ENCODE measurements around the gene VWF.

The VWF gene

DNA sequence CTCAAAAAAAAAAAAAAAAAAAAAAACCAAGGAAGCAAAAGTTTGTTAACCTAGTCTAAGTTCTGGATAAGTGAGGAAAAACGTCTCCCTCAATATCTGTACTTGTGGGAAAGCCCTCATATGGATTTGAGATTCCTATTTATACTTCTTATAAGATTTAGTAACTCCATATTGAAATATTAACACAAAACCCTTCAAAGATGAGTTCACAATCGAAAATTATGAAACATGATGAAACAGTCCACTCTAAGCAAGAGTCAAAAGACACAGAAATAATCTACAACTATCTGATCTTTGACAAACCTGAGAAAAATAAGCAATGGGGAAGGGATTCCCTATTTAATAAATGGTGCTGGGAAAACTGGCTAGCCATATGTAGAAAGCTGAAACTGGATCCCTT, 25.2 kb downstream of the VWF start:
- DNase-seq, result no peak

DNA sequence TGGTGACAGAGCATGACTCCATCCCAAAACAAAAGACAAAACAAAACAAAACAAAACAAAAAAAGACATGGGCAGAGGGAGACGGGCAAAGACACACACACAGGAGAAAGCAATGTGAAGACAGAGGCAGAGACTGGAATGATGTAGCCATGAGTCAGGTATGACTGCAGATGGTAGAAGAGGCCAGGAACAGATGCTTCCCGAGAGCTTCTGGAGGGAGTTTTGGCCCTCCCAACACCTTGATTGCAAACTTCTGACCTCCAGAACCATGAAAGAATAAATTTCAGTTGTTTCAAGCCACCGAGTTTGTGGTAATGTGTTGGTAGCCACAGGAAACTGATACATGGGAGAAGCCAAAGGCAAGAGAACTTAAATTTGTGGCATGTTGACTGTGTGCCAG, 27.1 kb downstream of the VWF start:
- no peak for DNase-seq

DNA sequence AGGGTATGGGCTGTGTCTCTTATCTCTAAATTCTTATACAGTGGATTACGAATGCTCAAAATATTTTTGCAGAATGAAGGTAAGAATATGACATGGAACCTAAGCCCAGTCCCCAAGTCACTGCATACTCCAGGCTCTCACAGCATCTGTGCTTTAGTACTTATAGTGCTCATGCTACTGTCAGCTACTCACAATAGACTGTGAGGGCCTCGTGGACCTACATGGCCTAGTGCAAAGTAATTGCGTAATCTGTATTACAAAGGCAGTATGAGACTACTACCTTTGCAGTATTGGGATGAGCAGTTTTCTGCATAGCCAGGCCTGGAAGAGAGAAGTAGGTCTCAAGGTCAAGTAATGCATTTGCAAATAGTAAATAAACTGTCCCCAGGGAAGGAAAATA, 27.9 kb downstream of the VWF start:
- DNase-seq, result no peak

DNA sequence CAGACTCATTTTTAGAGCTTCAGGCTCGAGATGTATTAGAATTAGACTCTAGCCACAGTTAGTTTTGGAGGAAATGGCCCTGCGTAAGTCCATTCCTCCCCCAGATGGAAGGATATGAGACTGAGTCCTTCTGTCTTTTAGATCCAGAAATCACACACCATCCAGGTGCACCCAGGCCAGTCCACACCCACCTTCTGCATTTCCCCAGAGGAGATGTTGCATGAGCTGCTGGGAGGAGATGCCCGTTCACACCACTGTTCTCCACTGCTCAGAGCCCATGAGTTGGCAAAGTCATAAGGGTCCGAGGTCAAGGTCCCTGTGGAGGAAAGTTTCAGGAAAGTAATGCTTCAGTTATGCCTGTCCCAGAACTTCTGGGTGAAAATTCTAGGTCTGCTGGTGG, 29.2 kb downstream of the VWF start:
- no peak for DNase-seq

GRCh38 chr12:6093764-6094163, 30.7 kb downstream of the VWF start:
- DNase-seq, result peak; percentile 66

GRCh38 chr12:6092784-6093722, 31.4 kb downstream of the VWF start:
- no peak for DNase-seq

DNA sequence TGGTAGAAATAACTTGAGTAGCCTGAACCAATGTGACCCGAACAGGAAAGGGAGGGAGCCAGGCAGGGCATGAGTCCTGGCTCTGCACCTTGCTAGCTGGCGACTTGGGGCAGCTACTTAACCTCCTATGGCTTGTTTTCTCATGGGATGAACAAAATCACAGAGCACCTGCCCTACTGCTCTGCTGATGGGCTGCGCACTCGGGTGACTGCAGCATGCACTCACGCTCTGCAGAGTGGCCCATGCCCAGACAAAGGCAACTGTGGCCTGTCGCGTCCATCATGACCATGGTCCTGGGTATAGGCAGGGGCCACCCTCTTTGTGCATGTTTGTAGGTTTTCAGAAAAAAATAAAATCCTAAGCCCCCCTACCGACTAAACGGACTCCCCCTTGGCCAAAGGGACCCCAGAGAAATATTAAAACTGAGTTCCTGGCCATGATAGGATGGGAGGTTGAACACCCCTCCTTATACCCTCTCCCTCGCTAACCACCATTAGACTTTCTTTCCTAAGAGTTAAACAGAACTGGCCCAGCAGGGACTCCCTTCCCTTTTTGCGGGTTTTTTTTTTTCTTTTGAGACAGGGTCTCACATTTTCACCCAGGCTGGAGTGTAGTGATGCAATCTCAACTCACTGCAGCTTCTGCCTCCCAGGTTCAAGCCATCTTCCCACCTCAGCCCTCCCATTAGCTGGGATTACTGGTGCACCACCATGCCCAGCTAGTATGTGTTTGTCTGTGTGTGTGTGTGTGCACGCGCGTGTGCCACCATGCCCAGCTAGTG, 32.5 kb downstream of the VWF start:
- no peak for DNase-seq

- no peak for DNase-seq
These were observed 33.7 kb downstream of the VWF start for GRCh38 chr12:6090803-6091202.

GRCh38 chr12:6088921-6089747, 35.3 kb downstream of the VWF start:
- DNase-seq, result peak; percentile 98

GRCh38 chr12:6086316-6086715, 38.2 kb downstream of the VWF start:
- no peak for DNase-seq

- no peak for DNase-seq
These were observed 38.6 kb downstream of the VWF start for GRCh38 chr12:6085841-6086240.

DNA sequence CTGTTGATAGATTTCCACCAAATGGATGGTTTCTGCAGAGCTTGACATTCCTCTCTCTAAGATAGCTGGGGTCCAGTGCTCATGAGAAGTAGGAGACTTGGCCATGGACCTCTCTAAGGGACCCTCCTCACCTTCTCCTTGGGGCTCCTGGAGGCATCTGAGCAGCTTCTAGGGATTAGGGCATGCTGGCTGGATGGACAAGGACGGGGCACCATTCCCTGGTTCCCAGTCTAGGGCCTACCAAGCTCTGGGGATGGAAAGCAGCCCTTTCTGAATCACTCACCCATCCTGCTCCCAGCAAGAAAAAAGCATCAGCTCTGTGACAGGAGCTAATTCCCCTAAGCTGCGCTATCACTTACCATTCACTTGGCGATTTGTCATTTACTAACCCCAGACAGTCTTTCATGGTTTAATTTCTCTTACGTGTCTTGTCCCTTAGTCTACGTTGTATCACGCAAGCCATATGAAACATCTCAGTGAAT, 39.5 kb downstream of the VWF start:
- no peak for DNase-seq

GRCh38 chr12:6084261-6084968, 40.1 kb downstream of the VWF start:
- DNase-seq, result no peak

DNA sequence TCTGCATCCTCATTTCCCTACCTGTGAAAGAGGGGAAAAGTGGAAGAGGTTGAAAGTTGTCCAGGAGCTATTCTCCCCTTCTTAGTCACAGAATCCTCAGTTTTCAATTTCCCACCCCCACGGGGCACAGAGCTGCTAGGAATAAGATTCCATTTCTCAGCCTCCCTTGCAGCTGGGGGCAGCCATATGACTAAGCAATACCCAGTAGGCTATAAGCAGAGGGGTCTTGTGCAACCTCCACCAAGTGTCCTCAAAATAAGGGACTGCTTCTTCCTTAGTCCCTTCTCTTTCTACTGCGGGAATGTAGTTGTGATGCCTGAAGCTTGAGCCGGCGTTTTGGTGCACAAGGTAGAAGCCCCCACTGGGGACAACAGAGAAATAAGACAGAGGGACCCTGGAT, 40.9 kb downstream of the VWF start:
- DNase-seq, result no peak

- no peak for DNase-seq
These were observed 41.9 kb downstream of the VWF start for GRCh38 chr12:6082613-6083012.

- no peak for DNase-seq
These were observed 44.1 kb downstream of the VWF start for GRCh38 chr12:6080149-6081045.

GRCh38 chr12:6078398-6079096, 45.9 kb downstream of the VWF start:
- no peak for DNase-seq

DNA sequence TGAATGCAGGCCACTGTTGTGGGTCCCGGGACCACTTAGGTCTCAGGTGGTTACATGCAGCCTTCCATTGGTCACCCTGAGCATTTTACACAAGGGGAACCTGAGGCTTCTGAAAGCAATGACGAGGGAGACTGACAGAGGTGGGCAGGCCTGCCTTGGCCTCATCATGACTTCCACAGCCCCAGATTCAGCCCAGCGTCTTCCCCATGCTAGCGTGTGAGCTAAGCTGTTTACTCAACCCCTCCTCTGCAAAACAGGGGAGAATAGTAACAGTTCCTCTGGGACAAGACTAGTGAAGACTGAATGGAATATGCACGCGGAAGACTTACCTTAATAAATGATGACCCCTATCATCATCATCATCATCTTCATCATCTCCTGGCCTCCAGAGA, 46.8 kb downstream of the VWF start:
- no peak for DNase-seq

- DNase-seq, result no peak
These were observed 47.4 kb downstream of the VWF start for GRCh38 chr12:6076776-6077691.

GRCh38 chr12:6076346-6076745, 48.1 kb downstream of the VWF start:
- DNase-seq, result no peak

All from DMS79 (cell line).